ENCODE results near the gene LIPN.

The LIPN gene

DNA sequence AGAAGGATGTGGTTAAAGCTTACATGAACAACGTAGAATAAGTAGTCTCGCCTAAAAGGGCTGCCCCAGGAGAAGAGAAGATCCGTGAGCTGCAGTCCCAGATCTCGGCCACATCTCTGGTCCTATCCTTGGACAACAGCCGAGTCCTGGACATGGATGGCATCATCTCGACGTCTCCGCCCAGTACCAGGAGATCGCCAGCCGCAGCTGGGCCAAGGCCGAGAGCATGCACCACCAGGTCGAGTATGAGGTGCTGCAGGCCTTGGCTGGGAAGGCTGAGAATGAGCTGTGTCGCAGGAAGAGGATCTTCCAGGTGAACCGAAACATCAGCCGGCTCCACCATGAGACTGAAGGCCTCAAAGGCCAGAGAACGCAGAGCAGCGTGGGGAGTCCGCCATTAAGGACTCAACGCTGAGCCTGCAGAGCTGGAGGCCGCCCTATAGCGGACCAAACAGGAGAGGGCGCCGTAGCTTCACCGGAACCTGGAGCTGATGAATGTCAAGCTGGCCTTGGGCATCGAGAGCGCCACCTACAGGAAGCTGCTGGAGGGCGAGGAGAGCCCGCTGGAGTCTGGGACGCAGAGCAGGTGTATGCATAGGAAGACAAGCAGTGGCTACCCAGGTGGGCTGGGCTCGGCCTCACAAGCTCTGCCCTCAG, 31.6 kb upstream of the LIPN start:
- TF ChIP-seq POLR2AphosphoS5 (IDR thresholded peaks at IDR 0.05; ENCODE audit: low read depth, low read length) (no peak), TAF1 (IDR thresholded peaks at IDR 0.05; ENCODE audit: borderline replicate concordance, insufficient read depth, low read length) (no peak), SIN3A (IDR thresholded peaks at IDR 0.05; ENCODE audit: borderline replicate concordance, insufficient read depth, low read length) (no peak), FOXP2 (optimal IDR thresholded peaks at IDR 0.05; ENCODE audit: borderline replicate concordance, extremely low read depth, extremely low read length, insufficient read depth) (no peak)
- TF ChIP-seq, protein P1, sequence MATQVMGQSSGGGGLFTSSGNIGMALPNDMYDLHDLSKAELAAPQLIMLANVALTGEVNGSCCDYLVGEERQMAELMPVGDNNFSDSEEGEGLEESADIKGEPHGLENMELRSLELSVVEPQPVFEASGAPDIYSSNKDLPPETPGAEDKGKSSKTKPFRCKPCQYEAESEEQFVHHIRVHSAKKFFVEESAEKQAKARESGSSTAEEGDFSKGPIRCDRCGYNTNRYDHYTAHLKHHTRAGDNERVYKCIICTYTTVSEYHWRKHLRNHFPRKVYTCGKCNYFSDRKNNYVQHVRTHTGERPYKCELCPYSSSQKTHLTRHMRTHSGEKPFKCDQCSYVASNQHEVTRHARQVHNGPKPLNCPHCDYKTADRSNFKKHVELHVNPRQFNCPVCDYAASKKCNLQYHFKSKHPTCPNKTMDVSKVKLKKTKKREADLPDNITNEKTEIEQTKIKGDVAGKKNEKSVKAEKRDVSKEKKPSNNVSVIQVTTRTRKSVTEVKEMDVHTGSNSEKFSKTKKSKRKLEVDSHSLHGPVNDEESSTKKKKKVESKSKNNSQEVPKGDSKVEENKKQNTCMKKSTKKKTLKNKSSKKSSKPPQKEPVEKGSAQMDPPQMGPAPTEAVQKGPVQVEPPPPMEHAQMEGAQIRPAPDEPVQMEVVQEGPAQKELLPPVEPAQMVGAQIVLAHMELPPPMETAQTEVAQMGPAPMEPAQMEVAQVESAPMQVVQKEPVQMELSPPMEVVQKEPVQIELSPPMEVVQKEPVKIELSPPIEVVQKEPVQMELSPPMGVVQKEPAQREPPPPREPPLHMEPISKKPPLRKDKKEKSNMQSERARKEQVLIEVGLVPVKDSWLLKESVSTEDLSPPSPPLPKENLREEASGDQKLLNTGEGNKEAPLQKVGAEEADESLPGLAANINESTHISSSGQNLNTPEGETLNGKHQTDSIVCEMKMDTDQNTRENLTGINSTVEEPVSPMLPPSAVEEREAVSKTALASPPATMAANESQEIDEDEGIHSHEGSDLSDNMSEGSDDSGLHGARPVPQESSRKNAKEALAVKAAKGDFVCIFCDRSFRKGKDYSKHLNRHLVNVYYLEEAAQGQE (IDR thresholded peaks at IDR 0.05; ENCODE audit: insufficient read depth in 1 of 2, low read depth in 2 of 2, low read length in 2 of 2), result no peak

DNA sequence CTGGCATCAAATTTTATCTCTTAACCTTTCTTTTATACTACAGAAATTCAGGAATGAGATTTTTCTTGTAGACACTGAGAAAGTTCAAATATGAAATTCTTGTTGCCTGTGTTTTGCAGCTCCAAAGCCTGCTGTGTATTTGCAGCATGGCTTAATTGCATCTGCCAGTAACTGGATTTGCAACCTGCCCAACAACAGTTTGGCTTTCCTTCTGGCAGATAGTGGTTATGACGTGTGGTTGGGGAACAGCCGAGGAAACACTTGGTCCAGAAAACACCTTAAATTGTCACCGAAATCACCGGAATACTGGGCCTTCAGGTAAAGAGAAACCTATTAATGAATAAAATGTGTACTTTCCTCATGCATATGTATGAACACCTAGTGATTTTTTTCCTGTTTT, 29.0 kb upstream of the LIPN start:
- TF ChIP-seq SIN3A (IDR thresholded peaks at IDR 0.05; ENCODE audit: borderline replicate concordance, insufficient read depth, low read length) (no peak), FOXP2 (optimal IDR thresholded peaks at IDR 0.05; ENCODE audit: borderline replicate concordance, extremely low read depth, extremely low read length, insufficient read depth) (no peak), POLR2AphosphoS5 (IDR thresholded peaks at IDR 0.05; ENCODE audit: low read depth, low read length) (no peak), TAF1 (IDR thresholded peaks at IDR 0.05; ENCODE audit: borderline replicate concordance, insufficient read depth, low read length) (no peak)
- TF ChIP-seq, protein P1 (IDR thresholded peaks at IDR 0.05; ENCODE audit: insufficient read depth in 1 of 2, low read depth in 2 of 2, low read length in 2 of 2), result no peak

DNA sequence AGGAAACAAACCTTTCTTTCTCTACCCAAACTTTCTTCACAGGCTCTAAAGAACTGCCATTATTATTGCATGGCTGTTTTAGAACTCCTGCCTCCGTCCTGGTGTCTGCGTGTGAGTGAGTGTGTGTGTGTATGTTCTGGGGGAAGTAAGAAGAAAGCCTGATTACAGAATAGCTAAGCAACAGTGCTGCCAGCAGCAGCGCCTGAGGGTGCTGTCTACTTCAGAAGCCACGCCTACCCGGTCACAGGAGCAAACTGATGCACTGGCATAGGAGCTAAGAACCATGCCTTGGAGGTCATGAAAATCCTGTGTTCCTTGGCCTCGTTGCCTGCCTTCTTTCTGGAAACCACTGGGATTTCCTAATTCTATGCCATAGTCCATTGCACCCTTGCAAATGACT, 28.5 kb upstream of the LIPN start:
- TF ChIP-seq POLR2AphosphoS5 (IDR thresholded peaks at IDR 0.05; ENCODE audit: low read depth, low read length) (no peak), TAF1 (IDR thresholded peaks at IDR 0.05; ENCODE audit: borderline replicate concordance, insufficient read depth, low read length) (no peak), SIN3A (IDR thresholded peaks at IDR 0.05; ENCODE audit: borderline replicate concordance, insufficient read depth, low read length) (no peak), FOXP2 (optimal IDR thresholded peaks at IDR 0.05; ENCODE audit: borderline replicate concordance, extremely low read depth, extremely low read length, insufficient read depth) (no peak)
- TF ChIP-seq, protein P1 (IDR thresholded peaks at IDR 0.05; ENCODE audit: insufficient read depth in 1 of 2, low read depth in 2 of 2, low read length in 2 of 2), result no peak

DNA sequence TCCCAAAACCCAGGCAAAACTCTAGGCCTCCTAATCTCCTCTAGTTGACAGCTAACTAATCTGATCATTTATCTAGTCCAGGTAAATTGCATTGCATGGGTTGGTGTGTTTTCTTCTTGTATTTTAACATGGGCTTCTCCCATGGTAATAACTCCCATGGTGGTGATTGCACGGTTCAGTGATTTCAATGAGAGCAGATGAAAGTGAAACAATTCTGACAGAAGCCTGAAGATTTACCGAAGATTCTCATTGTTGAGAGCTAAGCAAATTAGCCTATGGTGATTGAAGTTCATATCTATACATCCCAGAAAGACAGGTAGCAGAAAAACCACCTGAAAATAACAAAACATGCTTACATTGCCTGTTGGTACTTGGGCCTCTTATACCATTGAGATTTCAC, 26.6 kb upstream of the LIPN start:
- TF ChIP-seq, protein P1 (IDR thresholded peaks at IDR 0.05; ENCODE audit: insufficient read depth in 1 of 2, low read depth in 2 of 2, low read length in 2 of 2), result no peak
- TF ChIP-seq POLR2AphosphoS5 (IDR thresholded peaks at IDR 0.05; ENCODE audit: low read depth, low read length), result no peak
- no peak for TF ChIP-seq TAF1 (IDR thresholded peaks at IDR 0.05; ENCODE audit: borderline replicate concordance, insufficient read depth, low read length)
- no peak for TF ChIP-seq SIN3A (IDR thresholded peaks at IDR 0.05; ENCODE audit: borderline replicate concordance, insufficient read depth, low read length)
- no peak for TF ChIP-seq FOXP2 (optimal IDR thresholded peaks at IDR 0.05; ENCODE audit: borderline replicate concordance, extremely low read depth, extremely low read length, insufficient read depth)

Measured in PFSK-1 (cell line).